Heart right ventricle (tissue), 16 donors: Measurements from ENCODE around the gene HSPA13. TPM values are rescaled to one million over a fixed set of nuclear protein-coding genes. Genes with fewer than 3 reads are reported as not detected.

Source experiments
- ATAC-seq, 8 donors: fragments of 200-7000 bp; cut with Tn5 transposase; one replicate each; pipeline ENCODE4 v1.9.1; 2020; ENCODE audit warnings: mild to moderate bottlenecking in 8 of 8, moderate library complexity in 8 of 8, moderate number of reproducible peaks in 1 of 8
- DNase-seq, 2 donors: peaks; one replicate each; pipeline ENCODE4 v3.0.0-alpha.2; 2020
- H3K27ac ChIP-seq, 10 donors: fragments of 200-600 bp; sonication (generic) in 2 of 10; one replicate each; pipeline versions ENCODE4 v1.5.0 to v1.8.0; 2020 to 2022; ENCODE audit warnings: mild to moderate bottlenecking in 3 of 10
- H3K27me3 ChIP-seq, 7 donors: fragments of 200-600 bp; one replicate each; pipeline ENCODE4 v1.8.0; 2021 to 2022; ENCODE audit warnings: mild to moderate bottlenecking in 2 of 7
- H3K36me3 ChIP-seq, 9 donors: fragments of 200-600 bp; sonication (generic) in 1 of 9; one replicate each; pipeline versions ENCODE4 v1.5.0 to v1.8.0; 2020 to 2022; ENCODE audit warnings: mild to moderate bottlenecking in 2 of 9
- H3K4me1 ChIP-seq, 9 donors: fragments of 200-600 bp; sonication (generic) in 1 of 9; one replicate each; pipeline versions ENCODE4 v1.5.0 to v1.8.0; 2020 to 2022; ENCODE audit warnings: mild to moderate bottlenecking in 4 of 9
- H3K4me3 ChIP-seq, 10 donors: fragments of 200-600 bp; sonication (generic) in 2 of 10; one replicate each; pipeline versions ENCODE4 v1.5.0 to v1.8.0; 2020 to 2022; ENCODE audit warnings: mild to moderate bottlenecking in 7 of 10, moderate library complexity in 2 of 10
- H3K9me3 ChIP-seq, 11 donors: fragments of 200-600 bp in 10 of 11; sonication (generic) in 2 of 11; one replicate each; pipeline versions ENCODE4 v1.5.0 to v1.8.0; 2013 to 2022; ENCODE audit warnings: mild to moderate bottlenecking in 2 of 11, control low read depth in 1 of 11, moderate library complexity in 1 of 11
- CTCF ChIP-seq, 9 donors: fragments of 200-600 bp; sonication (generic) in 2 of 9; IDR thresholded peaks; one replicate each; pipeline versions ENCODE4 v1.5.0 to v1.8.0; 2021 to 2022; ENCODE audit warnings: antibody characterized with exemption in 9 of 9, mild to moderate bottlenecking in 5 of 9, moderate library complexity in 1 of 9
- WGBS, 2 donors: extraction: QIAGEN DNeasy Blood & Tissue Kit; methylation state at CpG; one replicate each; pipeline ENCODE4 v1.1.7; 2013; ENCODE audit warnings: inconsistent platforms in 1 of 2; 5-methylcytosine and 5-hydroxymethylcytosine counted together
- intact Hi-C, 10 donors: fragments of 100-400 bp; cut with DNase I; formaldehyde crosslinking; loops; one replicate each; pipeline versions ENCODE4 v1.11.1 to v1.14.2; 2022
- polyA plus RNA-seq, 2 donors: library from polyadenylated mRNA; stranded (reverse); fragments of 200-250 nt; gene quantifications; one replicate each; pipeline ENCODE4 v1.2.3, GENCODE V29; 2013
- total RNA-seq, 10 donors: library from RNA; stranded (reverse); fragmentation: NEBNext Ultra II Directional in 3 of 10; extraction: Animal tissue kit (Norgen Biotek cat#: 25700) in 3 of 10; gene quantifications; one replicate each; pipeline versions ENCODE4 v1.2.1 to v1.2.4, GENCODE V29; 2021 to 2023
- donor health status: Arrhythmogenic right ventricular cardiomyopathy.
- donor health status: ischemic (EF 13 %, LVEDD 7.1; RV severe dilation, severe dysfunction).
- donor health status: healthy with polysubstance abuse.
- donor health status: DM: no; HTN: yes; CAD: no.
- donor health status: DM: no; HTN: no; CAD: no.
- donor health status: ischemic (EF 25% LVEDD 6.9; RV normal size, moderate dysfunction).
- donor health status: ischemic (EF 25% LVEDD 5.7; RV mildly dilated, moderate dysfunction).
- donor health status: healthy.
- donor health status: DM: yes; HTN: yes; CAD: no.
- donor health status: Ischemic cardiomyopathy.
- donor health status: ischemic (EF 35%, LVEDD 5.7; RV mildly dilated, moderate dysfunction).
- donor health status: nonischemic (EF 11% LVEDD 7.7; RV severe dilation, severe dysfunction).
- donor health status: DM: yes; HTN: yes; CAD: no.
- donor health status: PGD.
- donor health status: ischemic (EF 29% LVEDD 5.4; RV normal size, mild dysfunction).
- donor health status: nonischemic (EF 23%, LVEDD 6.1; RV moderate dilation, normal function).

HSPA13 gene
- total and polyA plus RNA-seq, 12 donors = 3.3 to 24.0 (median 15.4) TPM

GRCh38 chr21:14376854-14377253 lies 6.1 kb downstream of the HSPA13 start:
- no peak overlapping the region for H3K27ac ChIP-seq
- no peaks in the 10 kb centered on the region for H3K27me3 ChIP-seq
- peaks cover 0 to 83% (median 37%) of the 10 kb centered on the region in 9 donors for H3K36me3 ChIP-seq
- H3K4me1 ChIP-seq = peaks cover 0 to 24% (median 16%) of the 10 kb centered on the region in 9 donors
- TF ChIP-seq CTCF (IDR thresholded peaks at IDR 0.05) = no peak
- H3K9me3 ChIP-seq = no peaks in the 10 kb centered on the region
- no peak for DNase-seq
- ATAC-seq = no peak
- intact Hi-C loops = no loop called here
- H3K4me3 ChIP-seq = no peak overlapping the region
- 97 to 99% methylated on average over 2 of the region's 2 CpGs for WGBS, 2 donors

GRCh38 chr21:14366998-14367397 lies 15.9 kb downstream of the HSPA13 start:
- 76 to 79% methylated on average over 3 of the region's 3 CpGs for WGBS, 2 donors
- DNase-seq (no peak), ATAC-seq (no peak)
- H3K4me3 ChIP-seq = no peak overlapping the region
- H3K27ac ChIP-seq = no peak overlapping the region
- TF ChIP-seq CTCF (IDR thresholded peaks at IDR 0.05) = no peak
- no peaks in the 10 kb centered on the region for H3K4me1 ChIP-seq
- peaks cover 0 to 5% (median 0%) of the 10 kb centered on the region in 7 donors for H3K27me3 ChIP-seq
- H3K36me3 ChIP-seq = peaks cover 0 to 19% (median 0%) of the 10 kb centered on the region in 9 donors
- intact Hi-C loops = no loop called here
- H3K9me3 ChIP-seq = no peaks in the 10 kb centered on the region

- Histone ChIP-seq H3K9me3 (no peaks in the 10 kb centered on the region), H3K36me3 (no peaks in the 10 kb centered on the region), H3K27ac (no peak overlapping the region), H3K4me3 (no peak overlapping the region), H3K4me1 (no peaks in the 10 kb centered on the region), H3K27me3 (peaks cover 0 to 8% (median 0%) of the 10 kb centered on the region in 7 donors)
- intact Hi-C loops = no loop called here
- ATAC-seq (no peak), DNase-seq (no peak)
- 42 to 65% methylated on average over 3 of the region's 3 CpGs for WGBS, 2 donors
- TF ChIP-seq CTCF (IDR thresholded peaks at IDR 0.05) = no peak
Measured at GRCh38 chr21:14361958-14362357, 21.0 kb downstream of the HSPA13 start.

- H3K27me3 ChIP-seq = peaks cover 0 to 8% (median 0%) of the 10 kb centered on the region in 7 donors
Measured at GRCh38 chr21:14358775-14359174, 24.2 kb downstream of the HSPA13 start.

More at GRCh38 chr21:14358775-14359174, 24.2 kb downstream of the HSPA13 start:
- H3K27ac ChIP-seq = no peak overlapping the region
- ATAC-seq (no peak), DNase-seq (no peak)
- no peaks in the 10 kb centered on the region for H3K9me3 ChIP-seq
- H3K4me3 ChIP-seq = no peak overlapping the region
- TF ChIP-seq CTCF (IDR thresholded peaks at IDR 0.05) = no peak
- intact Hi-C loops = no loop called here
- 55 to 64% methylated on average over 1 of the region's 1 CpG for WGBS, 2 donors
- H3K4me1 ChIP-seq = no peaks in the 10 kb centered on the region
- H3K36me3 ChIP-seq = no peaks in the 10 kb centered on the region
